Thyroid gland (tissue), 4 donors: Measurements from ENCODE around the gene PRLH. TPM values are rescaled to one million over a fixed set of nuclear protein-coding genes. Genes with fewer than 3 reads are reported as not detected.

Source experiments
- DNase-seq, 2 donors: peaks; one replicate each; pipeline ENCODE4 v3.0.0-alpha.2; 2019
- H3K27ac ChIP-seq, 3 donors: fragments of 200-600 bp; sonication (generic); 1 replicate in 2 of 3; 2 replicates in 1 of 3; pipeline ENCODE4 v1.5.1; 2016 to 2019; ENCODE audit warnings: mild to moderate bottlenecking in 1 of 3, moderate library complexity in 1 of 3
- H3K27me3 ChIP-seq: fragments of 200-600 bp; sonication (generic); one replicate; pipeline ENCODE4 v1.5.1; 2019
- H3K36me3 ChIP-seq, 2 donors: fragments of 200-600 bp; sonication (generic); one replicate each; pipeline ENCODE4 v1.5.1; 2016 to 2019
- H3K4me1 ChIP-seq, 2 donors: fragments of 200-600 bp; sonication (generic); one replicate each; pipeline ENCODE4 v1.5.1; 2017 to 2019
- H3K4me3 ChIP-seq, 3 donors: fragments of 200-600 bp; sonication (generic); replicated peaks in 1 of 3; 1 replicate in 2 of 3; 2 replicates in 1 of 3; pipeline ENCODE4 v1.5.1; 2016; ENCODE audit warnings: mild to moderate bottlenecking in 1 of 3
- H3K9me3 ChIP-seq: fragments of 200-600 bp; sonication (generic); one replicate; pipeline ENCODE4 v1.5.1; 2017
- POLR2A ChIP-seq, 2 donors: fragments of 450-650 bp; IDR thresholded peaks; one replicate each; pipeline ENCODE4 v1.6.1; 2017; ENCODE audit warnings: antibody characterized with exemption in 2 of 2, mild to moderate bottlenecking in 2 of 2, moderate library complexity in 1 of 2
- WGBS, 2 donors: methylation state at CpG; one replicate each; pipeline ENCODE4 v1.1.5; 2017; 5-methylcytosine and 5-hydroxymethylcytosine counted together
- intact Hi-C: fragments of 100-400 bp; cut with DNase I; formaldehyde crosslinking; loops from one replicate; pipeline ENCODE4 v1.15.1; 2023
- total RNA-seq, 4 donors: library from RNA; depleted of rRNA; stranded (reverse); fragments of >200 nt; gene quantifications; one replicate each; pipeline ENCODE4 v1.2.3, GENCODE V29; 2016
- TF ChIP-seq, protein P1 (sequence below), 6 experiments: fragments of 200-600 bp in 3 of 6; fragments of 450-650 bp in 3 of 6; sonication (generic) in 3 of 6; IDR thresholded peaks; one replicate each; pipeline ENCODE4 v1.5.1; 2016 to 2019; ENCODE audit warnings: antibody characterized with exemption in 6 of 6, mild to moderate bottlenecking in 2 of 6, inconsistent platforms in 1 of 6, moderate library complexity in 1 of 6

The PRLH gene, protein sequence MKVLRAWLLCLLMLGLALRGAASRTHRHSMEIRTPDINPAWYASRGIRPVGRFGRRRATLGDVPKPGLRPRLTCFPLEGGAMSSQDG
- total RNA-seq: not detected

DNA sequence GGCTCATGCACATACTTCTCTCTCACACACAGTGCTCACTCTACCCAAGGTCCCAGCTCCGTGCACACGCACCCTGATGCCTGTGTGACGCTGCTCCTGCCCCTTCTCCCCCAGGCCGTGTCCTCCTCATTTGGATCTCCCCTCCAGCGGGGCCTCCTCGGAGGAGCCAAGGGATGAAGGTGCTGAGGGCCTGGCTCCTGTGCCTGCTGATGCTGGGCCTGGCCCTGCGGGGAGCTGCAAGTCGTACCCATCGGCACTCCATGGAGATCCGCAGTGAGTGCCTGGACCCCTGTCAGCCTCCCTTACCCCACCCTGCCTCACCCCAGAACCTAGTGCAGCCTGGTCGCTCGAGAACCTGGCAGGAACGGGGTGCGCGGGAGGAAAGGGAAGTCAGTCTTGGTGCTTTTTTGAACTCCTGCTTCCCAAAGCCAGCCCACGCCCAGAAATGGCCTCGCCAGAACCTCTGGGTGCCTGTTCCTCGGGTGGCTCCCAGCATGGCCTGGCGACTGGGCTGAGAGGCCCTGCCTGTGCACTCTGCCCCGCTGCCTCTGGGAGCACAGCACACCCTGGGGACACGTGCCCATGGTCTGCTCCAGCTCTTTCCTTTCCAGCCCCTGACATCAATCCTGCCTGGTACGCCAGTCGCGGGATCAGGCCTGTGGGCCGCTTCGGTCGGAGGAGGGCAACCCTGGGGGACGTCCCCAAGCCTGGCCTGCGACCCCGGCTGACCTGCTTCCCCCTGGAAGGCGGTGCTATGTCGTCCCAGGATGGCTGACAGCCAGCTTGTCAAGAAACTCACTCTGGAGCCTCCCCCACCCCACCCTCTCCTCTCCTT lies at the start of gene PRLH:
Gene PRLH, plus strand, starts transcription at position 174 of the 835 bp plus-strand sequence. Its CDS starts 0 bp downstream, at position 174.
- WGBS, 2 donors: 74 to 77% methylated on average over 16 to 23 of the region's 32 CpGs
- Histone ChIP-seq H3K27ac (no peak within 1 kb of the TSS), H3K36me3 (no peaks in the 10 kb centered on the region), H3K27me3 (no peaks in the 10 kb centered on the region), H3K4me1 (peaks cover 0 to 1% of the 10 kb centered on the region in 2 donors), H3K4me3 (no peak within 1 kb of the TSS), H3K9me3 (no peaks in the 10 kb centered on the region)
- no peak for DNase-seq
- TF ChIP-seq, protein P1, sequence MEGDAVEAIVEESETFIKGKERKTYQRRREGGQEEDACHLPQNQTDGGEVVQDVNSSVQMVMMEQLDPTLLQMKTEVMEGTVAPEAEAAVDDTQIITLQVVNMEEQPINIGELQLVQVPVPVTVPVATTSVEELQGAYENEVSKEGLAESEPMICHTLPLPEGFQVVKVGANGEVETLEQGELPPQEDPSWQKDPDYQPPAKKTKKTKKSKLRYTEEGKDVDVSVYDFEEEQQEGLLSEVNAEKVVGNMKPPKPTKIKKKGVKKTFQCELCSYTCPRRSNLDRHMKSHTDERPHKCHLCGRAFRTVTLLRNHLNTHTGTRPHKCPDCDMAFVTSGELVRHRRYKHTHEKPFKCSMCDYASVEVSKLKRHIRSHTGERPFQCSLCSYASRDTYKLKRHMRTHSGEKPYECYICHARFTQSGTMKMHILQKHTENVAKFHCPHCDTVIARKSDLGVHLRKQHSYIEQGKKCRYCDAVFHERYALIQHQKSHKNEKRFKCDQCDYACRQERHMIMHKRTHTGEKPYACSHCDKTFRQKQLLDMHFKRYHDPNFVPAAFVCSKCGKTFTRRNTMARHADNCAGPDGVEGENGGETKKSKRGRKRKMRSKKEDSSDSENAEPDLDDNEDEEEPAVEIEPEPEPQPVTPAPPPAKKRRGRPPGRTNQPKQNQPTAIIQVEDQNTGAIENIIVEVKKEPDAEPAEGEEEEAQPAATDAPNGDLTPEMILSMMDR (IDR thresholded peaks at IDR 0.05): no peak
- no peak for TF ChIP-seq POLR2A (IDR thresholded peaks at IDR 0.05)
- intact Hi-C loops: loop anchor here (5.0 kb wide), 1 partner anchor 94 kb away; no protein-coding TSS in a partner anchor

DNA sequence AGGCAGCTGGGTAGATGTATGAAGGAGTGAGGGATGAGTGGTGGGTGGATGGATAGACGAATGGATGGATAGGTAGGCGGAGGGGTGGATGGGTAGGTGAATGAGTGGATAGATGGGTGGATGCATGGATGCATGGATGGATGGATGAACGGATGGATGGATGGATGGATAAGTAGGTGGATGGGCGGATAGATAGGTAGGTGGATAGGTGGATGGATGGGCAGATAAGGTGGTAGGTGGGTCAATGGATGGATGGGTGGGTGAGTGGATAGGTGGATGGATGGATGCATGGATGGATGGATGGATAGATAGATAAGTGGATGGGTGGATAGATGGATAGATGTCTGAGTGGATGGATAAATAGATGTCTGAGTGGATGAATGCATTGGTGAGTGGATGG lies 49.2 kb upstream of the PRLH start:
- Histone ChIP-seq H3K4me1 (peaks cover 4 to 12% of the 10 kb centered on the region in 2 donors), H3K9me3 (no peaks in the 10 kb centered on the region), H3K27ac (no peak overlapping the region), H3K4me3 (no peak overlapping the region), H3K27me3 (no peaks in the 10 kb centered on the region), H3K36me3 (peaks cover 0 to 10% of the 10 kb centered on the region in 2 donors)
- TF ChIP-seq, protein P1 (IDR thresholded peaks at IDR 0.05): no peak
- TF ChIP-seq POLR2A (IDR thresholded peaks at IDR 0.05): no peak
- no peak for DNase-seq
- intact Hi-C loops: loop anchor here (10.0 kb wide), 1 partner anchor 228 kb away; no protein-coding TSS in a partner anchor
- 53 to 94% methylated on average over 4 of the region's 4 CpGs for WGBS, 2 donors

DNA sequence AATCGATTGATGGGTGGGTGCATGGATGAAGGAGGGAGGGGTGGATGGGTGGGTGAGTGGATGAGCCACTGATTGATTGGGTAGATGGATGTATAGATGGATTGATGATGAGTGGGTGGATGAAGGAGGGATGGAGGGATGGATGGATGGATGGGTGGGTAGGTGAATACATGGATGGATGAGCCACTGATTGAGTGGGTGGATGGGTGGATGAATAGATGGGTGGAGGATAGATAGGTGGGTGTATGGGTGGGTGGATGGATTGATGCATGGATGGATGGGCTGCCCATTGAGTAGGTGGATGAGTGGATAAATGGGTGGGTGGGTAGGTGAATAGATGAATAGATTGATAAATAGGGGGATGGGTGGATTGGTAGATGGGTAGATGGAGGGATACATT lies 48.4 kb upstream of the PRLH start:
- TF ChIP-seq, protein P1 (IDR thresholded peaks at IDR 0.05): no peak
- TF ChIP-seq POLR2A (IDR thresholded peaks at IDR 0.05): no peak
- intact Hi-C loops: loop anchor here (10.0 kb wide), 1 partner anchor 227 kb away; no protein-coding TSS in a partner anchor
- WGBS, 2 donors: 85 to 88% methylated on average over 1 of the region's 1 CpG

DNA sequence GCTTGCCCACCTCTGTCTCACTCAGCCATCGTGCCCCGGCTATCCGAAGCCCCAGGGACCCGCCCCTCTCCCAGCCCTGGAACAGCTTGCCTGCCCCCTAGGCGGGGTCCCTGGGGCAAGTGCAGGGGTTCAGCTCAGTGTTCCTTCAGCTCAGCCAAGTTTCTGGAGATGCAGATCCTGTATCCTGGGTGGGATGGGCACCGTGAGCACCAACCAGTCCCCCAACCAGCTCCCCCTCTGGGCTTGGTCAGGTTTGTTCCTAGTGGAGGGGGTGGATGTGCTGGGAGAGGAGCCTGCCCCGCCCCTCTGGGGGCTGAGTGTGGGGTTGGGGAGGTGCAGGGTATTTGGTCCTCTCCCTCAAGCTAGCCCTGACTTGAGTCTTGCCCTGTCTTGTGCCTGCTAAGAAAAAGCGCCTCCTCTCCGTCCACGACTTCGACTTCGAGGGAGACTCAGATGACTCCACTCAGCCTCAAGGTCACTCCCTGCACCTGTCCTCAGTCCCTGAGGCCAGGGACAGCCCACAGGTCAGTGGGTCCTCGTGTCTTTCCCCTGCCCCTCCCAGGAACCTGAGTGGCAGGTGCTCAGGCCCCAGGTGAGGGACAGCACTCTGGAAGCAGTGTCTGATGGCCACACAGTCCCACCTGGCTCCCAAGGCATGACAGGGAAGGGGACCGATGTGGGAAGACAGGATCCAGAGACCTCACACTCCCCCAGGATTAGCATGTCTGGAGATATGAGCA lies 46.7 kb upstream of the PRLH start:
- TF ChIP-seq POLR2A (IDR thresholded peaks at IDR 0.05): no peak
- TF ChIP-seq, protein P1 (IDR thresholded peaks at IDR 0.05): no peak
- no peaks in the 10 kb centered on the region for H3K9me3 ChIP-seq
- no peak overlapping the region for H3K27ac ChIP-seq
- H3K4me3 ChIP-seq: no peak overlapping the region
- no peak for DNase-seq
- no peaks in the 10 kb centered on the region for H3K4me1 ChIP-seq
- H3K36me3 ChIP-seq: peaks cover 0 to 11% of the 10 kb centered on the region in 2 donors
- no peaks in the 10 kb centered on the region for H3K27me3 ChIP-seq
- intact Hi-C loops: loop anchor here (10.0 kb wide), 1 partner anchor 225 kb away; no protein-coding TSS in a partner anchor
- 78 to 85% methylated on average over 12 to 13 of the region's 14 CpGs for WGBS, 2 donors

More for the DNA sequence above, 48.4 kb upstream of the PRLH start:
- no peak for DNase-seq
- Histone ChIP-seq H3K27ac (no peak overlapping the region), H3K4me1 (peaks cover 3 to 6% of the 10 kb centered on the region in 2 donors), H3K36me3 (peaks cover 0 to 10% of the 10 kb centered on the region in 2 donors), H3K4me3 (no peak overlapping the region), H3K9me3 (no peaks in the 10 kb centered on the region), H3K27me3 (no peaks in the 10 kb centered on the region)
